Stimulated activated naive CD4-positive, alpha-beta T cell treated with Interleukin-2 at 50 U/mL for 16 hours (primary cell): Measurements from ENCODE around the gene RNF183.

ENCODE experiments used
- DNase-seq: peaks from one replicate; lab custom pipeline; 2025; lab: John Stamatoyannopoulos, UW

RNF183 gene

DNA sequence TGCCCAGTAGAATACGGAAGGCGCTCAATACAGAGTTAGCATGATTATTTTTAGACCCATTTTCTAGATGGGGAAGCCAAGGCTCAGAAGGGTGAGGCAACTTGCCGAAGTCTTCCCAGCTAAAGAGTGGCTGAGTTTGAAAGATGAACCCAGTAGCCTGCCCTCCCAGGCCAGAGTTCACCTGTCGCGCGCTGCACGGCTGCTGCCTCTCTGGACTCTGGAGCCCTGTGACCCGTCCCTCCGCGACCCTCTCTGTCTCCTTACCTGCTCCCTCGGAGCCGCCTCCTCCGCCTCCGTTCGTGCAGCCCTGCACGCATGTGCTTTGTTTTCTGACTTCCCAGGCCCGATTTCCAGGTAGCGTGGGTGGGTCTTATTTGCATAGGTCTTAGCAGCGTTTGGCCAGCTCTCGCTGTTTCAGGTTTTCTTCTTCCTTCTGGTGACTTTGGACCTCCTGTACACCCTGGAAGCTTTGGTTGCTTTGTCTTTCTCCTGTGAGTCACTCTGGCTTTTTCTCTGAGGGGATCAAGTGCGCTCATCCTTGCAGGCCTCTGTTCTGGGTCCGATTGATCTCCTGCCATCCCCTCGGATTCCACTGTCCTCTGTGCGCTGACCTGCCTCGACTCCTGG, at the start of gene RNF183:
Gene RNF183 (minus strand): TSS at position 585 of the 627 bp plus-strand sequence. CDS start 5,192 bp downstream, outside the sequence.
- no peak for DNase-seq

GRCh38 chr9:113352411-113352810, 49.2 kb upstream of the RNF183 start:
- DNase-seq, result no peak

- no peak for DNase-seq
These were observed 48.8 kb upstream of the RNF183 start for GRCh38 chr9:113352006-113352405.

GRCh38 chr9:113350937-113351336, 47.8 kb upstream of the RNF183 start:
- DNase-seq, result no peak

DNA sequence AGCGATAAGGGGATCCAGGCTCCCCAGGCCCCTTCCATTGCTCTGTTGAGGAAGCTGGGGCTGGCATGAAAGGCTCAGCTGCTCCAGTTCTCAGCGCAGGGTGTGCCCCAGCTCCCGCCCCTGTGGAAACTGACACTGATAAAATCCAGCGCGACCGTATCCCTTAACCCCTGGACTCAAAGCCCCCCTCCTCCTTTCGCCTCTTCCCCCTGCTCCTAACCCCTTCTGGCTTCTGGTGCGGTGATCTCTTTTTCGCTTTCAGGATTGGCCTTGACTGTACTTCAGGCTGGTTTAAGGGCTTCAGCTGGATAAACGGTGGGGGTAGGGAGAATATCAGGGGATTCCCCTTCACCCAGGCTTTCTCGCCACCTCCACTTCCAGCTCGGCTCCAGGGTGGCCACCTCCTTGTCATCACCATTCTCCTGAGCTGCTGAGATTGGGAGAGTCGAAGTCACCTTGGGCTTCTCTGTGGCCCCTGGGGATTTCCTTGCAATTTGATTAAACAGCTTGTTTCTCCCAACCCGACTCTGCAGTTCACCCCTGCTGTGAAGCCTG, 47.0 kb upstream of the RNF183 start:
- DNase-seq, result no peak

GRCh38 chr9:113349445-113350094, 46.4 kb upstream of the RNF183 start, which contains the start of gene BSPRY:
Gene BSPRY (plus strand): TSS chr9:113349541. CDS start chr9:113349580, 39 bp downstream.
- DNase-seq, result no peak

- no peak for DNase-seq
These were observed 45.9 kb upstream of the RNF183 start for GRCh38 chr9:113349066-113349444.

- no peak for DNase-seq
These were observed 45.3 kb upstream of the RNF183 start for GRCh38 chr9:113348437-113348836.

GRCh38 chr9:113345671-113346070, 42.5 kb upstream of the RNF183 start:
- DNase-seq, result no peak

- no peak for DNase-seq
These were observed 42.0 kb upstream of the RNF183 start for GRCh38 chr9:113345190-113345589.

DNA sequence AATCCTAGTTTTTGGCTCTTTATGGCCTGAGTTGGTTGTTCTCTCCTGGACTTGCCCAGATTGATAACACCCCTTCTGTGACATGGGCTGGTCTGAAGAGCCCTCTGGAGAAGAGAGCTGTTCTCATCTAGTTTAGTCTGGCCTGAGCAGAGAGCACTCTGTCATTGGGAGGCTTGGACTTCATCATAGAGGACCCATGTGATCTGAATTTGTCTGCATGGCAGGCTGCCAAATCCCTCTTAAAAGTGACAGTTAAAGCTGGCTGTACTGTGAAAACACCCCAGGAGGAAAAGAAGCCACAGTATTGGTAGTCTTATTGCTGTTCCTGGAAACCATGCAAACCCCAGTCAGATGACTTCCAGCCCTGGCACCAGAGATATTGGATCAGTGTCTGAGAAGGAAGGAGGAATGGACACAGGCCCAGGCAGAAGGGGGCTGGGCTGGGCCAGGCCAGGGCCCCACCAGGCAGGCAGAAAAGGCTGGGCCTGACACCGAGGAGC, 40.6 kb upstream of the RNF183 start:
- no peak for DNase-seq

- no peak for DNase-seq
These were observed 38.7 kb upstream of the RNF183 start for GRCh38 chr9:113341712-113342410.

DNA sequence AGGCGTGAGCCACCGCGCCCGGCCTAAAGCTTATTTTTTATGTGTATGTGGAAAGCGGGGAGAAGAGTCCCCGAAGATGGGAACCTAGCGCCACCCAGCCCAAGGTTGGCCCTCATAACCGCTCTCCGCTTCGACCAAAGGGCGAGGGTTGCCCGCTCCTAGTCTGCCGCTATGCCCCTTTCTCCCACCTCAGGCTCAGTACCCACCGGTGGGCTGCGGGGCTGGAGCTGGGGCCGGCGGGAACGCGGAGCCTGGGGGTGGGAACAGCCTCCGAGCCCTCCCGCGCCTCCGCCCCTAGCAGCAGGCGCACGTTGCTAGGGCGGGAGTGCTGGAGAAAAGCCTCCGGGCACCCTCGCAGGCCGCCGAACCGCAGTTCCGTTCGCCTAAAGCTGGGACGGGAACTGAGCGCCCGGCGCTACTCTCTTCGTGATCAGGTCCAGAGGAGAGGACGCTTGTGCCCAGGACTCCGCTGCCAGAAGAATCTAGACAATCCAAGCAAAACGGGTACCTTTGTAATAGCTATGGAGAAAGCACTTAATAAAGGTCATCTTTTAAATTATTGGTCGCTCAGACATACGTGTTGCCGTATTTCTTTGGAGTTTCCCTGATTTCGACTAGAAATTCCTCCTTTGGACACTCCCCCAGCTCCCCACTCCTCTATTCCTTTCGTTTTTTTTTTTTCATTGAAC, 37.0 kb upstream of the RNF183 start, which contains the start of gene WDR31:
Gene WDR31 (minus strand): TSS at position 265 of the 689 bp plus-strand sequence. CDS start 8,253 bp downstream, outside the sequence.
- peak; percentile 75 for DNase-seq

DNA sequence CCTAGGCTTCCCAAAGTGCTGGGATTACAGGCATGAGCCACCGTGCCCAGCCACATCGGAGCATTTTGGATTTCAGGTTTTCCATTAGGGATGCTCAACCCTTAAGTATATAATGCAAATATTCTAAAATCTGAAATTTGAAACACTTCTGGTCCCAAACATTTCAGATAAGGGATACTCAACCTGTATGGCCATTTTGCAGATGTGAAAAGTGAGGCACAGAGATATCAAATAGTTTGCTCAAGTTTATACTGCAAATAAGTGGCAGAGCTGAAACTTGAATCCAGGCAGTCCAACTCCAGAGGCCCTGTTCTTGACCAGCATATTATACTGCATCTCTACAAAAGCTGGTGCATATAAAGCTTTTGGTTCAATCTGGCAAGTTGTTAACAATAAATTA, 34.5 kb upstream of the RNF183 start:
- no peak for DNase-seq

- DNase-seq, result no peak
These were observed 28.6 kb upstream of the RNF183 start for GRCh38 chr9:113331780-113332179.

DNA sequence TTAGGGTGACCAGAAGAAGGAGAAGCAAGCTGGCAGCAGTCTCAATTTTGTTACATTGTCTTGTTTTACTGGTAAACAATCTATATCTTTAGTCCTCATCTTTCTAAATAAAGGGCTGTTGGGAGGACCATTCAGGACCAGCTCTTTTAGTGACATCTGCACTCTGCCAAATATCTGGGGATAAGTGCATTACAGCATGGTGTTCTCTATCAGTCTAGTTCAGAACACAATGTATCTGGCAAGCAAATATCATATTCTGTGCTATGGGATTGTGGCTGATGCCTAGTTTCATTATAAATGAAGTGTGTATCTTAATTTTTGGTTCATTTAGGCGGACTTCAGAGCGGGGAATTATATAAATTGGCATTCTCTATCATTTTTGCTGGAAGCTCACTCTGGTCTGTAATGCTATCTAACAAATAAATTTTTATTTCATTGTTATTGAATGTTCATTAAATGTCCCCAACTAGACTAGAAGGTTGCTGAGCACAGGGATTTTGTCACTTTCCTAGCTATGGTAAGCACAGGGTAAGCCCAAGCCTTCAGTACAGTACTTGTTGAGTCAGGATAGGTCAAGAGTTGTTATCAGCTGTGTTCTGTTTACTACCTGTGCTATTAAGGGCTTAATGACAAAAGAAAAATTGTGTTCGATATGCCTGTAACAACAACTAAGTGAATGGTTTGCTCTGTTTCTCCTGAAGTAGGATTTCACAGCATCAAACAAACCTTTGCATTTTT, 25.0 kb upstream of the RNF183 start:
- DNase-seq, result no peak

DNA sequence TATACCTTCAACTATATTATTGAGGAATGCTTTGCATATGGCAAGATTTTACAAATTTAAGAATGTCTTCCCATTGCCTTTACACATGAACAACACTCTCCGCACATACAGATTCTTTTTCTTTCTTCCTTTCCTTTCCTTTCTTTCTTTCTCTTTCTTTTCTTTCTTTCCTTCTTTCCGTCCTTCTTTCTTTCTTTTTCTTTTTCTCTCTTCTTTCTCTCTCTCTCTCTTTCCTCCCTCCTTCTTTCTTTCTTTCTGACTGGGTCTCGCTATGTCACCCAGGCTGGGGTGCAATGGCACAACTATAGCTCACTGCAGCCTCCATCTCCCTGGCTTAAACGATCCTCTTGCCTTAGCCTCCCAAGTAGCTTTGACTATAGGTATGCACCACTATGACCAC, 23.1 kb upstream of the RNF183 start:
- DNase-seq, result no peak

DNA sequence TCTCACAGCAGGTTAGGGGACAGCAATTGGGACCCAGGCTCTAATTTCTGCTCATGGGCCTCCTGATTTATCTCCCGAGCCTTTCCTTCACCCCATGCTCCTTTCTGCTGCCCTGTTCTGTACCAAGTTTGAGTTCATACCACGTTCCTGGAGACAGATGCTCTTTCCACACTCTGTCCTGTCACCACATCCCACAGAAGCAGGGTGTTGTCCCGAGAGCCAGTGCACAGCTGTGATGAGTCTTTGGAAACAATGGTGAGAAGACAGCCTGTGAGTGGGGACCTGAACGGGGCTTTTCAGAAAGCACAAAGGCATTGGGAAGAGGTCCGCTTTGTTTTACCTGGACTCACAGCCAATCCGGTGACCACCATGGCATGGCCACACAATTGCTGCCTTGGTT, 19.5 kb upstream of the RNF183 start:
- no peak for DNase-seq

GRCh38 chr9:113320051-113320450, 16.9 kb upstream of the RNF183 start:
- DNase-seq, result no peak

DNA sequence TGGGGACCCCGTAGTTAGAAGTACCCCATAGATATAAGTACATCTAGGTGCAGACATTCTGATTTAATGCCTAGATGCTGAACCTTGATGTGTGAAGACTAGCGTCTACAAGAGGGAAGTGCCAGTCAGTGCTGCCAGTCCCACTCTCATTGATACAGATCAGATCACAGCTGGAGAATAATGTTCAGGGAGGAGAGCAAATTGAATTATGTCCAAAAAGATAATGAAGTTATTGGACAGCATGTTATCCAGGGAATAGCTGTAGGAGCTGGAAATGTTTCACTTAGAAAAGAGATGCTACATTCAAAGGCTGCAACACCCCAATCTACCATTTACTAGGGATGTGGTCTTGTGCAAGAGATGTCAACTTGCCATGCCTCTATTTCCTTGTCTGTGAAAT, 15.9 kb upstream of the RNF183 start:
- no peak for DNase-seq

GRCh38 chr9:113317777-113318176, 14.6 kb upstream of the RNF183 start:
- no peak for DNase-seq
